ENCODE data around the gene SEMA3A.
A peak's percentile ranks its signal among the peaks of the same experiment; 100 is the strongest.

The SEMA3A gene

DNA sequence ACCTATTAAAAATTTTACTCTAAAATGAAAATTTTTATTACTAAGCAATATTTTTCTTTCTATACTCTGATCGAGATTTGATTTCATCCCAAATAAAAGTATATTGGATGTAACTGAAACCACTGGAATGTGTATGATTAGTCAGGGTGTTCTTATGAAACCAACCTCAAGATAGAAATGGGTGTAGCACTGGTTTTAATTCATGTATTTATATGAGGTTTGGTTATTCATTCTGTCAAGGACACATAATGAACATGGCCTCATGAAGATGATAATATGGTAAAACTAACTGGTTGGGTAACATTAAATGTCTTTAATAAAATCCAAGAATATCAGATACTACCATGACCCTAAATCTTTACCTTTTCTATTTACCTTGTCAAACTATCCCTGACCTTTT lies 197.7 kb downstream of the SEMA3A start:
- DNase-seq = no peak

DNA sequence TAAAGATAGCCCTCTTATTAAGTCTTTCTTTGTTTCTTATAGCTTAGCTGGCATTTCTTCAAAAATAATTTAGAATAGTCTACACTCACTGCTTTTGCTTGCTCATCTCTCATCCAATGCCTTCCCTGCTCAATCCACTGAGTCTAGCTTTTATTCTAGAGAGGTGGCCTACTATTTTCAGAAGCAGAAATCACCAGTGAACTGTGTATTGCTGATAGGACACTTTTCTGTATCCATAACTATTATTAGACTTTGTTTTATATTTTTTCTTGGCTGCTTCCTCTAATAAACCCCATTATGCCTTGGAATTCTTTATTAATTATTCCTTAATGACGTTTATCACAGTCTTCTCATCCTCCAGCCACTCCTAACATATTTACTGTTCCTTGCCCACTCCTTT lies 206.8 kb downstream of the SEMA3A start:
- DNase-seq = no peak

DNA sequence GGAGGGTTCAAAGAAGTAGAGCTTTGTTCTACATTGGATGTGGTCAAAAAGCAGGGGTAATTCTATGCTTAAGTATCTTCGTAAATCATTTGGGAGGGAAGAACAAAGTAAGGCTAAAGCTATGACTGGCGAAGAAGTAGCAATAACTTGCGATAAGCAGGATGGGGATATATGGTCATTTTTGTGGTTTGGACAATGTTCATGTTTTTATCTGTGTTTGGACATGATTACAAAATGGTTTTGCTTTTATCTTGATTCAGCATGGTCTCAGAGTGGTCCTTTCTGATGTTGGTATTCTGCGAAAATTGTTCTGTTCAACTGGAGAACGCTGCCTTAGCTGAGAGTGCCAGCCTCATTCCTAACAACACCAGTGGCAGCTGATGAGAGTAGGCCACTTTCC lies 208.8 kb downstream of the SEMA3A start:
- DNase-seq = no peak

DNA sequence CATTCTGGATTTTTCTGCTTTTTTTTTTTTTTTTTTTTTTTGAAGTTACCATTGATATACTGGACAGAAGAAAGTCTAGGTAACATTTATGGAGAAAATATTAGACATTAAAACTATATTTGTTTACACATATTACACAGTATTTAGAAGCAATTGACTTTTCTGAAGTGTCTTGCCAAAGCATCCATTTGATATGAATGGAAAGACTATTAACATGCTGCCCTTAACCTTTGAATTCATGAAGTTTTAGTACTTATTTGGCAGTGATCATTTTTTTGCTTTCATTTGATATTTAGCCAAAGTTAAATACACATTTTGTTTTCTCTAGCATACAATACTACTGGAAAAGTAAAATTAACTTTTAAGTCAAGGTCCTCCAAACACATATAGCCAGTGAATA lies 210.0 kb downstream of the SEMA3A start:
- DNase-seq = no peak

DNA sequence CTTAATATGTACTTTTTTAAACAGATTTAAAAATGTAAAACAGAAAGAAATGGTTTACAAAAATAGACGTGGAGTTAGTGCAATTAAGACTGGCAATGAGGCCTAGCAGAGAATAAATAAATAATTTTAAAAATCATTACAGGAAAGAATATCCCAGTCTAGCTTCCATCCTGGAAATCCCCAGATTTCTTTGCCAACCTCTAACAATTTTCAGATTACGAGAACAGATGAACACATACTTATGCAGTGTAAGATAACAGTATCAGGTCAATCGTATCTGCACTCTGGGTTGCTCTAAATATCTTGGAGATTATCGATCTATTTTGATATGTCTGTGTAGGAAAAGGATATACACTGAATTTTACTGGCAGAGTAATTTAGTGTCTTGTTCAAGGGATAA lies 210.5 kb downstream of the SEMA3A start:
- DNase-seq = no peak

DNA sequence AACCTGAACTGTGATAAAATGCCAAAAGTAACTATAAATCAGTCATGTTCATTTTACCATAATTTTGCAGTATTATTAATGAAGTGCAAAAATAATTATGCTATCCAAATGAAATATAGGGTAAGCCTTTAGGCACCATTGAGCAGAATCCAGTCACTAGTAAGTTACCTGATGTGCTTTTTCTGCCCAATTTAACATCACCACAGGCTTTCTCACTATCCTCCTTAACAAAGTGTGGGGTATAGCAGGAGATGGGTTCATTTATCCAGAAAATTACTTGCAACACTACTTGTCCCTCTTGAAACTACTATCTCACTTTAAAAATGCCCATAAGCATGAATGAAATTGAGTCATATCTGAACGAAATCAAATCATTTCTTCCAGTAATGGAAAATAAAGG lies 211.0 kb downstream of the SEMA3A start:
- no peak for DNase-seq

DNA sequence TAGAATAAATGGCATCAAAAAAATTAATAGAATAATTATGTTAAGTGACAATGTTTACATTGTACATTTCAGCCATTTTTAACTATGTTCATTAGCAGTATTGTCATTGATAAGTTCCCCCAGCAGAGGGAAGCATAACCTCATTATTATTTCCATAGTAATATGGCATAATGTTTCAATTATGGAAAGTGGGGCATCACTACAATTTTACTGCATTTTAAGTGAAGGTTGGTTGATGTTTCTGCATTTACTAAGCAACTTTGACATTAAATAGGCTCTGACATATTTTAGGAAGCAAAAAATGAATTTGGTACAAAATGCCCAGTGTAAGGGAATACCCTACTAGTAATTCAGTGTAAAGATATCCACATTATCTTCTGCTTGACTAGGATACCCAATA lies 218.3 kb downstream of the SEMA3A start:
- DNase-seq = peak; percentile 18

DNA sequence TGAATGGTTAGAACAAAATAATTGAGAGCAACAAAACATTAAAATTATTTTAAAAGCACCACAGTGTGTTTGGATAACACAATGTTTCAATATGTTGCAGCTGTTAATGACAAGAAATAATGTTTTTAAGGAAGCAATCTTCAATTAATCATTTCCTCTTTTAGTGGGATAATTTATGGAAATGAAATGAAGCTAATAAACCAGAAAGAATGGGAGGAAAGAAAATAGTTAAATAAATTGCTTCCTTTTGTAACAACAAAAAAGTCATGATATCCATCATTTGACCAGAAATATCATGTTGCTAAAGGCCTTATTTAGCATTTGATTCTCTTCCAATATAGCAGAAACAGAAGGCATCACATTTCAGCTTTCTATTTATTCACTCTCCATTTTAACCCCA lies 224.5 kb downstream of the SEMA3A start:
- DNase-seq = no peak

DNA sequence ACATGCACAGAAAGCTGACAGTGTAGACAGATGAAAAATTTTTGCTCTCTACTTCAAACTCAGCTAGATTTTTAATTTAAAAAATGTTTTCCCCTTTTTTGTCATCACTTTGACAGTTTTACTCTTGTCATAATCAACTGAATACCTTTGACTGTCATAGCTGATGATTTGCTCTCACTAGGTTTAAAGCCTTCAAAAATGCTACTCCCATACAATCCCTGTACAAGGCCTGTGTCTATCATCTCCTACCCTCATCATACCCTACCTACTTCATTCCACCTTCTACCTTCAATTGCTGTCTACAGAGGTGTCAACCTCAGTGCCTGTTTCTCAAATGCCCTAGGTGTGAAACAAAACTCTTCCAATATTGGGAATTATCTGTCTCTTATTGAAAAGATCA lies 230.3 kb downstream of the SEMA3A start:
- no peak for DNase-seq

DNA sequence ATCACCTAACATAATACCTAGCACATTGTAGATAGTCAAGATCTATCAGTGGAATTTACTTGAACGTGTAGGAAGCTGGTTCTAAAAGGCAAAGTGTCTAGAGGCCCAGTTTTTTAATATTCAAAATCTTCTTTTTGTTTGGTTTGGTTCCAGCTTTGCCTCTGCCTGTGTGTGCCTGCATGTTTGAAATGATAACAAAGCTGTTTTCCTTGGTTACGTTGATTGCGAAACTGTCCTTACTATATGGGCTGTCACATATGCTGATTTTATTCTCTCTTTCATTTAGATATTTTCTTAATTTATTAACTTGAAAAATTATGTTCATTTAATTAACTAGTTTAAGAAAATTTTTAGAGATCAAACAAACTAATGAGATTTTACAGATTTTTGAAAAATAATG lies 237.3 kb downstream of the SEMA3A start:
- no peak for DNase-seq

DNA sequence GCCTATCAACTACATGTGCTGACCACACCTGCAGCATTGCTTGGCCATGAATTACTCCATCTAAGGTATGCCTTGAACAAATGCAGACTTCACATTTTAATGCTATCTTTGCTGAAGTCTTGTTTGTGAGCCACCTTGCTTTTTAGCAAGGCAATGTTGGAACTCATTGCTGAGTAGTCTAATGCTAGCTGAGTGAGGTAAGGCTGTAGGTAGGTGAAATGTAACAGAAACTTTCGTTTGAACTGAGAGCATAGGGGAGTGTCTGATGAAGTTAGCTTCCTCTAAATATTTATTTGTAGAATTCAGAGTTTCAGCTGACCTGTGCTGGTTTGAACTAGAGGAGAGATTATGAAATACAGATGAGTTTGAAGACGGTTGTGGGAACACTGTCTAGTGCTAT lies 238.5 kb downstream of the SEMA3A start:
- no peak for DNase-seq

DNA sequence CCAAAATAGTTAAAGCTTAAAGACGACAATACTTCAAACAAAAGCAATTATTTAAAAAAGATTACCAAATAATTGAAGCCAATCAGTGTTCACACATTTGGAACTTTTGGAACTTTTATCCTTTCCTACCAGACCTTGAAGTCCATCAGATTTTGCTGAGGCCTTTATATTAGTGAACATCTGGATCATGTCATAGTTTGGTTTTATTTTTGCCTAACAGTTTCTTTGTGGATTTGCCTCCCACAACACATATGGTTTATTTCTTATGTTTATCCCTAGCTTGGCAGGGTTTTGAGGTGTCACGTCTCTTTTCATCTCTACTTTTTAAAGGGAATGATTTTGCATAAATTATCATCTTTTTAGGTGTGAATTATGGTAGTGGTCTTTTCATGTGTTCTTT lies 242.4 kb downstream of the SEMA3A start:
- DNase-seq = no peak

DNA sequence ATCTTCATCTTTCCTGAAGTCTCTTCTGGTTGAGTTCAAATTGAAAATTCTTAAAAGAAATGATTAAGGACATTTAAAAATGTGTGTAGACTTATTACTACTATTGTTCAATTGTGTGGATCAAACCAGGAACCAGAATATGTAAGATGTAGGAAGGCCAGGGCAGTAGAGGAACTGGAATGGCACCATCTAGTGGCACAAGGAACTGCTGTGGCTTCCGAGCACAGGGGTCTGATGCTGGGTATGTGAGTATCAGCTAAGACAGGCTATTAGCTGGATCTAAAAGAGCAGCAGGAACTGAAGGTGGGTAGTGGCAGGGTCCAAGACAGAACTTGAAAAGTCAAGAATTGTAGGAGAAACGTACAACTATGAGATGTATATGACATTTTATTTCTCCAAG lies 247.3 kb downstream of the SEMA3A start:
- DNase-seq = no peak

DNA sequence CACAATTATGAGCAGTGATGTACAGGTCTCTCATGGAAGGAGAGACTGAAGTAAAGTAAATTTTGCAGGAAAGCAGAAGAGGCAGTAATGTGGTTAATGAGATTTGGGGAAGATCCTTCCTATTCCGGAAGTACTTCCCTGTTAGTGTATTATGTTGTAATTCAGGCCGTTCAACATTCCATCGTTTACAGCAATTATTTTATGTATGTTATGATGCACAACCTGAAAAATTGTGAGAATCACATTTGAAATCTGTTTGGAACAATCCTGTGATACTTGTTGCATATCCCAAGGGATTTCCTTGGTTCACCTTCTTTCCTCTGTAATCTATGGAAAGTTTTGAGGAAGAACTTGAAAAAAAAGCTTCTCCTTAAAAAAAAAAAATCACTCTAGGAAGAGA lies 247.8 kb downstream of the SEMA3A start:
- DNase-seq = no peak

DNA sequence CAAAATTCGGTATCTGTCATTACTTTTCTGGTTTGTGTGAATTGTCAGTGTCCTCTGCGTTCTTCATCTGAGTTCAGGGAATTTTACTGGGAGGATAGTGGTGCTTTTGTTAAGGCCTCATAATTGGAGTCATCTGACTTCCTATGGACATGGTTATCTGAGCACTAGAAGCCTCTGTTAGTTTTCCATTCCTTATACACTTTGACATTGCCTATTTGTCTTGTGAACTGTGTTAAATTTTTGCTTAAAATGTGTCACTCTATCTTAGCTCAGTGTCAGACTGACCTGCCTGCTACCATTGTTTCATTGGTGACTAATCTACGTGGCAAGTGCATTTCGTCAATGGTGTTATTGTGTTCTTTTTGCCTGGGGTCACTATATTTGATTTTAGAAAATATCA lies 253.3 kb downstream of the SEMA3A start:
- DNase-seq = no peak

DNA sequence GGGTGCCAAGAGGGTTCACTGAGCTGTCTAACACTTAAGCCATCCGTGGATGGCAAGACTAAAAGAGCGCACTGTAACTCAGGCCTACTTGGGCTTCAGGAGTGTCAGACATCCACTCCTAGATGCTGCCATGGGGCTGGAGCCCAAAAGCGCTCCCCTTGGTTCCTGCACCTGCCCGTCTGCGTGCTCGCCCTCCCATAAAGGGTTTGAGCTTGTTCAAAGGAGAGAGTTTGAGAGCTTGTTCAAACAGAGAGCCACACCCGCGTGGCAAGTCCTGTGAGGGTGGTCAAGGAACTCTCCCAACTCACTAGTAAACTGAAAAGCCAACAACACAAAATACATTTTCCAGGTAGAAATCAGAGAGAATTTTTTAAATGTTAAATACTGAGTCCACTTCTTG lies 256.7 kb downstream of the SEMA3A start:
- DNase-seq = no peak

DNA sequence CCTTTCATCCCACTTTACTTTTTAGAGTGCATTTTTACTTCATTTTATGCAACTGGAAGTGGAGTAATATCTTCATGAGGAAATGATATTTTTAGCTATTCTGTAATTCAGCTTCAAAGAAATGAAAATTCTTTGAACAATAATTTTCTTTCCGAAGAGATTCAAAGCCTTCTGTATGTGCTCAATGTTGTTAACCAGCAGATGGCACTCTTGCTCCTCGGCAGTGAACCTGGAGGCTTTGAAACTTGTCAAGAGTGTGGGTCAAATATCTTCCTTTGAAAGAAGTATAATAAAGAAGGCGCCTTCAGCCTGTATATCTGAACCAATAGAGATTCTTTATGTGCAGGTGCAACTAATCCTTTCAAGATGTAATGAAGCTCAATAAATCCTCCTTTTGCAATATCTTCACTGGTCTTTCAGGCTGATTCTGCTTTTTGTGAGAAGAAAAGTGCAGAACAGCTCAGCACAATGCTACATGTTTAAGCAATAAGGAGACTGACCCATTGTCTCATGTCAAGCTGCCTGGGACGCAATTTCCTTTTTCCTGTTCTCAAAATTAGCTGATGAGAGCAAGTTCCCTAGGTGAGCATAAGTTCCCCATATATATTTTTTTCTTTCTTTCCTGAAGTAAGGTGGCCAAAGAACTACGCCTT lies 258.4 kb downstream of the SEMA3A start:
- peak; percentile 66 for DNase-seq

DNA sequence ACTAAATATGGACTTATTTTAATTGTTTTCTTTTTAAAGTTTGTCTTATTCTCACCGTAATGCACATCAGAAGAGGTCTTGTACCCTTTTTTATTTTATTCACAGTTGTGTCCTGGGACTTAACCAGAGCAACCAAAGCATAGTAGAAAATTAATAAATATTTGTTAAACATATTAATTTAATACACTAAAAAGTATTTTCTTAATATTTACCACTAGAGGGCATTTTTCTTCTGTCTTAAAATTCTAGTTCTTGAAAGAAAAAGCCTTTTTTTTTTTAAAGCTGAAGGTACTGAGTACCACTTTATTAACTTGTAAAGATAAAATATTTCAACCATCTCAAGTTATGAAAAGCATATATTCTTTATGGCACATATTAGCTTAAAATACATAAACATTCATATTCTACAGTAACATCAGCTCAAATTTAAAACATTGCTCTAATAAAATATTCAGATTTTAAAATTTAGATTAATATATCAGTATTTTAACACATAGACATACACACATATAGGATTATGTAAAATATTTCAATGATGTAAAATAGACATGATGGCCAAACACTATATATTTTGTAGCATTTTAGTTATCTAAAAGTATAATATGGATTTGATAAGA lies 260.4 kb downstream of the SEMA3A start:
- no peak for DNase-seq

DNA sequence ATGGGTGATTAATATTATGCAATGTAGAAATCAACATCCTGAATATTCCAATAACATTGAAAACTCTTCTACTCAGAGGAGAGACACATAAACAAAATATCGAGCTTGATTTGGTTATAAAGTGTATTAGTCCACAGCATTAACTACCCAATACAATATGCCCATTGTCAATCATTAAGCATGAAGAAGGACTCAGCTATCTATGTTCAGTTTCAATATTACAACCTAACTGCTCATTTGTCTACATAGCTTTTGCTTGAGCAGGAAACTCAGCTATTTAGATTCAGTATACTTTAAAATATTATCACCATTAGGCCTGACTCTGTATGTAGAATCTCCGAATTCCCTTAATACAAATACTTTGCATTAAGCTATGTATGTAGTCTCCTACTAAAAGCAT lies 262.6 kb downstream of the SEMA3A start:
- DNase-seq = no peak

DNA sequence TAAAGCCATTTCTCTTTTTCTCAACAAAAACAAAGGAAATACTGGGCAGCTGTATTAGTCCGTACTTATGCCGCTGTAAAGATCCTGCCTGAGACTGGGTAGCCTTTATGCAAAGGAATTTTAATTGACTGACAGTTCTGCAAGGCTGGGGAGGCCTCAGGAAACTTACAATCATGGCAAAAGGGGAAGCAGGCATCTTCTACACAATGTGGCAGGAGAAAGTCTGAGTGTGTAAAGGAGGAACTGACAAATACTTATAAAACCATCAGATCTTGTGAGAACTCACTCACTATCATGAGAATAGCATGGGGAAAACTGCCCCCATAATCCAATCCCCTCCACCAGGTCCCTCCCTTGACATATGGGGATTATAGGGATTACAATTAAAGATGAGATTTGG lies 264.3 kb downstream of the SEMA3A start:
- DNase-seq = no peak

DNA sequence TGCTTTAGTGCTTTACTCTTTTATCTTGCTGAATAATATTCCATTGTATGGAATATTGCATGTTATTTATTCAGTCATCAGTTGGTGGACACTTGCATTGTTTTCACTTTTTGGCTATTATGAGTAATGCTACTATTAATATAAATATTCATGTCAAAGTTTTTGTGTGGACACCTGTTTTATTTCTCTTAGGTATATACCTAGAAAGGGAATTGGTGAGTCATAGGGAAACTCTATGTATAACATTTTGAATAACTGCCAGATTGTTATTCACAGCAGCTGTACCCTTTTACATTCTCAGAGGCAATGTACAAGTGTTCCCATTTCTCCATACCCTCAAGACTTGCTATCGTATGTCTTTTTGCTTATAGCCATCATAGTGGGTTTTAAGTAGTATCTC lies 268.7 kb downstream of the SEMA3A start:
- no peak for DNase-seq

DNA sequence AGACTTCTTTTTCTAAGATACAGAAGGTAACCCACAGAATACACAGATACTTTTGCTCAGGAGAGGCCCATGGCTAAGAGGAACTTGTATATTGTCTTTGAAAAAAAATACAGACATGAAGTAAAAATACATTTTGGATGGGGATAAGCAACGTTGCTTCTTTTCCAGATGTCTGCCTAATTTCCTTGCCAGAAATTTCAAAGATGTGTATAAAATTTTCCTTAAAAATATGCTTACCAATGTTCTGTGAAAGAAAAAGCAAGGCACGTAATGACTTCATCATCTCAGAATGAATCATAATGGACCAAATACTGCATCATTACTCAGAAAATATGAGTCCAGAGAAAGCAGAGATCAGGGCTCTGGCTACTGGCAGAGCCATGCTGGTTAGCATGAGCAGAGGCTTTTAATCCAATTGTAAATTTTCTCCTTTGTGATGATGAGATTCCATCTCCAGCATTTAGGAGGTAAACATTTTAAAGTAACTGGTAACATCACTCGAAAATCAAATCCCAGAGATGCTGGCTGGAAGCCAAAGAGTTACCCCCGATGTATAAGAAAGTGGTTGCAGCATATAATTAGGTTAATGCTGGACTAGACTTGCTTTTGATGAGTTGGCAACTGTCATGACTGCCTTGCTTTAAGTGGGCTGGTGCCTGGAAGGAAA lies 272.5 kb downstream of the SEMA3A start:
- no peak for DNase-seq

DNA sequence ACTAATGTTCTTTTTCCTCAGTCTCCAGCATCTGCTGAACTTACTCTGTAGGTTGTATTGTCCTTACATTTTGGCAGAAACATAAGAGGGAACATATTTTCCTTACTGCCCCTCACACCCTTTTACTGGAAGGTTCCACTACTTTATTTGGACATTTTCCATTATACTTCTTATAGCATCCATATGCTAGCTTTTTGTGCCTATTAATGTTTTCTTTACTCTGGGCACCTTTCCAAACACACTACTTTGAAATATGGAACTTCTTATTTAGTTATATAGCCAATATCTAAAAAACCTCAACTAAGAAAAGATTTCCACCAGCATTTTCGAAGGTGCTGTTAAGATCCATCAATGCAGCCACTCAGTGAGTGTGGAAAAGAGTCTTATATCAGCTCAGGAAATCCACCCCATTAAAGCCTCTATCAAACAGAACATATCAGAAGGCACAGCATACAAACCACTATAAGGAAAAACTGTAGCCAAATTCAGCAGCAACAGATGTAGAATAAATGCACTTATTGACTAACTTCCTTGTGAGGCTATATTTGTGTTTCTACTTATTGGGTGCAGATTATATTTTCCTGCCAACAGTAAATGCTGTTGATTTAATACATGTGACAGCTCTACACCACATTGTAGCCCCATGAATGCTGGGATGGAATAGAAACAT lies 273.2 kb downstream of the SEMA3A start:
- no peak for DNase-seq

DNA sequence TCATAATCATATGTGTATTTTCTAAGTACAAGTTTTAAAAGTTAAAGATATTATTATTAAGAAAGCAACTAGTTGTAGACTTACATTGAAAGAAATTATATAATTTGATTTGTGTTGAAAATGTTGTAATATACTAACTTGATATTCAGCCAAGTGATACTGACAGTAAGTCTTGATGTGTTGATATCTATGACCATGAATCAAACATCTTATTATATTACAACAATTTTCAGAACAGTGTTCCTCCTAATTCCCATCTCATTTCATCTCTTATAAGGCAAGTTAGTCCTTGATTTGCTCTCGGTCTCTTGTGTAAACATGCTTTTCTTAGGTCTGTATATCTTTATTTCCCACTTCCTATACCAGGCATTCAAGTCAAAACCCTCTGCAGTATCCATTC lies 276.4 kb downstream of the SEMA3A start:
- DNase-seq = no peak
